Measurements from ENCODE around the gene RASGEF1B. TPM values are rescaled to one million over a fixed set of nuclear protein-coding genes. Genes with fewer than 3 reads are reported as not detected.

RASGEF1B gene
- polyA plus RNA-seq, 1 experiment: not detected

- no peak overlapping the region for H3K4me3 ChIP-seq (ENCODE audit: low read depth, low read length)
- CTCF ChIA-PET: interaction anchor here (1.1 to 1.3 kb wide), 2 partner anchors 19 to 186 kb away, joined by 3 read pairs; no protein-coding TSS in a partner anchor
- no peaks in the 10 kb centered on the region for H3K36me3 ChIP-seq (ENCODE audit: control insufficient read depth, insufficient read depth, low read length)
- no peak for DNase-seq (ENCODE audit: low read depth)
- POLR2A ChIA-PET: no interaction called here
- no peak for TF ChIP-seq CTCF (IDR thresholded peaks at IDR 0.05; ENCODE audit: insufficient read depth, low read depth, low read length)
- H3K27me3 ChIP-seq (ENCODE audit: control insufficient read depth, insufficient read depth, low read length): no peaks in the 10 kb centered on the region
Measured at GRCh38 chr4:81447566-81448229, 24.0 kb downstream of the RASGEF1B start.

DNA sequence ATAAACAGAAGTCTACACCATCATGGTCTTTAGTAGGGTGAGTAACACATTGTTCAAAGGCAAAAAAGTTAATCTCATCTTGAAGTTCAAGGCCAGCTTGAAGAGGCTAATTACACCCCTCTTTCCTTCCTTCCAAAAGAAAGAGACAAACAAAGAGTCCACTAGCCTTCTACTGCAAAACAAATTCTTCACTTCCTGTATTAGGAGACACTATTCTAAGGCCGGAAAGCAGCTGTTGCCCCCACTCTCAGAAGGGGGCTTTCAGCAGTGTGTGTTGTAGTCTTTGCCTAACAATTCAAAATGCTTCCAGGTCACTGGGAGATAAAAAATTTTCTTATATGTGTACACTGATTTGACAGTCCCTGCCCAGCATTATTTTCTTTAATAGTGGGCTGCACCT is 25.1 kb downstream of the RASGEF1B start:
- Histone ChIP-seq H3K27me3 (ENCODE audit: control insufficient read depth, insufficient read depth, low read length) (no peaks in the 10 kb centered on the region), H3K4me3 (ENCODE audit: low read depth, low read length) (no peak overlapping the region), H3K36me3 (ENCODE audit: control insufficient read depth, insufficient read depth, low read length) (no peaks in the 10 kb centered on the region)
- TF ChIP-seq CTCF (IDR thresholded peaks at IDR 0.05; ENCODE audit: insufficient read depth, low read depth, low read length): no peak
- POLR2A ChIA-PET: no interaction called here
- CTCF ChIA-PET: interaction anchor here (0.8 kb wide), 1 partner anchor 79 kb away, joined by 3 read pairs; no protein-coding TSS in a partner anchor
- DNase-seq (ENCODE audit: low read depth): no peak

DNA sequence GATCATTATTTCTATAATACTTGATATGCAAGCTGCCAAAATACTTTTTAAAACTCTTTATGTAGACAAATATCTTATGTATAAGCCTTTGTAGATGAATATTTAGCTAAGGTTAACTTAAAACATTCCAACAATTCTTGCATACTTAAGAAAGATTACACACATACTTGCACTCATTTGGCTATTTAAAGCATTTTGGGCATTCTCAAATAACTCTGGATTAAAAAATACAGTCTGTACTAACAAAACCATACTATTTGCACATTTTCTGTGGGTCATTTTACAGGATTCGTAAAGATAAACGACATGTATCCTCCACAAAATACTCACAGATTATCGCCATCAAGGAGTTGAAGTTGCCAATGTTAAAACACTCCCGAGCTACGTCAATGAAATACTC is 26.5 kb downstream of the RASGEF1B start:
- DNase-seq (ENCODE audit: low read depth): no peak
- Histone ChIP-seq H3K27me3 (ENCODE audit: control insufficient read depth, insufficient read depth, low read length) (no peaks in the 10 kb centered on the region), H3K36me3 (ENCODE audit: control insufficient read depth, insufficient read depth, low read length) (no peaks in the 10 kb centered on the region), H3K4me3 (ENCODE audit: low read depth, low read length) (no peak overlapping the region)
- TF ChIP-seq CTCF (IDR thresholded peaks at IDR 0.05; ENCODE audit: insufficient read depth, low read depth, low read length): no peak
- ChIA-PET POLR2A (interaction anchor here (0.6 kb wide), 1 partner anchor 460 kb away, joined by 4 read pairs; no protein-coding TSS in a partner anchor), CTCF (no interaction called here)

GRCh38 chr4:81442484-81443085 is 29.1 kb downstream of the RASGEF1B start:
- ChIA-PET POLR2A (no interaction called here), CTCF (no interaction called here)
- no peak for DNase-seq (ENCODE audit: low read depth)
- no peak overlapping the region for H3K4me3 ChIP-seq (ENCODE audit: low read depth, low read length)
- no peak for TF ChIP-seq CTCF (IDR thresholded peaks at IDR 0.05; ENCODE audit: insufficient read depth, low read depth, low read length)
- no peaks in the 10 kb centered on the region for H3K27me3 ChIP-seq (ENCODE audit: control insufficient read depth, insufficient read depth, low read length)
- H3K36me3 ChIP-seq (ENCODE audit: control insufficient read depth, insufficient read depth, low read length): no peaks in the 10 kb centered on the region

DNA sequence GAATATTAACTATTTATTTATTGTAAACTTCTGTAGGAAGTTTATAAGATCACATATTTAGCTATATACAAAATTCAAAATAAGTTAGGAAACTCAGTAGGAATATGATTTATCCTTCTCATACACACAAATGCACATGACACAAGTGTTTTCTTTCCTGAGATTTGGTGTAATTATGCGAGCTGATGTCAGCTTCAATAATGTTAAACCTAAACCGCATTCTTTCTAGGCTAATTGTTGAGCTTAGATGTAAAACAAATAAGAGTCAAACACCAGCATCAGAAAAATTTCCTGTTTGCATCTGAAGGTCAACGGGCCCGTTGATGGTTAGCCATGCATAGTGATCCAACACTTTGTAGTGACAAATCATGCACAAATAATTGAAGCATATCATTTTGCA is 30.8 kb downstream of the RASGEF1B start:
- no peak overlapping the region for H3K4me3 ChIP-seq (ENCODE audit: low read depth, low read length)
- H3K27me3 ChIP-seq (ENCODE audit: control insufficient read depth, insufficient read depth, low read length): no peaks in the 10 kb centered on the region
- H3K36me3 ChIP-seq (ENCODE audit: control insufficient read depth, insufficient read depth, low read length): no peaks in the 10 kb centered on the region
- no peak for TF ChIP-seq CTCF (IDR thresholded peaks at IDR 0.05; ENCODE audit: insufficient read depth, low read depth, low read length)
- no peak for DNase-seq (ENCODE audit: low read depth)
- ChIA-PET POLR2A (no interaction called here), CTCF (no interaction called here)

Data from BJ (cell line).